ENCODE results near the gene FAM98B. TPM values are rescaled to one million over a fixed set of nuclear protein-coding genes. Genes with fewer than 3 reads are reported as not detected.
A peak's percentile ranks its signal among the peaks of the same experiment; 100 is the strongest.

The FAM98B gene
- total and polyA plus RNA-seq, 2 of the 13 experiments (the other 11 are each of a cell fraction or from before 2014, with no cell fraction given) = 3.7 to 4.7 TPM

- TF ChIP-seq MED1 (CRISPR knock-in tag; IDR thresholded peaks at IDR 0.05) (peak; percentile 80), PHB2 (IDR thresholded peaks at IDR 0.05; ENCODE audit: partially characterized antibody) (no peak), NR2F6 (IDR thresholded peaks at IDR 0.05) (peak; percentile 34; the same call in 1 of the 2 replicates), NR2F6 (CRISPR knock-in tag; IDR thresholded peaks at IDR 0.05) (peak; percentile 49), BHLHE40 (IDR thresholded peaks at IDR 0.05; ENCODE audit: low read length) (0 out of 2 replicates have a peak, but pooled peaks have one; percentile 18), SAFB2 (CRISPR knock-in tag; IDR thresholded peaks at IDR 0.05; ENCODE audit: borderline replicate concordance, low read depth) (peak; percentile 38; the same call in 1 of the 2 replicates), ZNF614 (CRISPR knock-in tag; IDR thresholded peaks at IDR 0.05; ENCODE audit: borderline replicate concordance) (peak; percentile 86), ZNF24 (IDR thresholded peaks at IDR 0.05) (peak; percentile 67; the same call in 1 of the 2 replicates), ZSCAN22 (CRISPR knock-in tag; IDR thresholded peaks at IDR 0.05) (no peak), ZNF549 (CRISPR knock-in tag; IDR thresholded peaks at IDR 0.05) (no peak), ZNF17 (CRISPR knock-in tag; IDR thresholded peaks at IDR 0.05) (no peak), PPARG (CRISPR knock-in tag; conservative IDR thresholded peaks at IDR 0.05) (peak; percentile 64; the same call in 1 of the 2 replicates), REL (CRISPR knock-in tag; conservative IDR thresholded peaks at IDR 0.05) (no peak), CBX5 (CRISPR knock-in tag; IDR thresholded peaks at IDR 0.05; ENCODE audit: borderline replicate concordance) (peak; percentile 94), CBX1 (IDR thresholded peaks at IDR 0.05; ENCODE audit: low read depth) (peak; percentile 94), NR2F1 (CRISPR knock-in tag; IDR thresholded peaks at IDR 0.05) (0 out of 4 replicates have a peak, but pooled peaks of 1 of the 2 experiments have one; percentile 49)
- TF ChIP-seq, protein P1, sequence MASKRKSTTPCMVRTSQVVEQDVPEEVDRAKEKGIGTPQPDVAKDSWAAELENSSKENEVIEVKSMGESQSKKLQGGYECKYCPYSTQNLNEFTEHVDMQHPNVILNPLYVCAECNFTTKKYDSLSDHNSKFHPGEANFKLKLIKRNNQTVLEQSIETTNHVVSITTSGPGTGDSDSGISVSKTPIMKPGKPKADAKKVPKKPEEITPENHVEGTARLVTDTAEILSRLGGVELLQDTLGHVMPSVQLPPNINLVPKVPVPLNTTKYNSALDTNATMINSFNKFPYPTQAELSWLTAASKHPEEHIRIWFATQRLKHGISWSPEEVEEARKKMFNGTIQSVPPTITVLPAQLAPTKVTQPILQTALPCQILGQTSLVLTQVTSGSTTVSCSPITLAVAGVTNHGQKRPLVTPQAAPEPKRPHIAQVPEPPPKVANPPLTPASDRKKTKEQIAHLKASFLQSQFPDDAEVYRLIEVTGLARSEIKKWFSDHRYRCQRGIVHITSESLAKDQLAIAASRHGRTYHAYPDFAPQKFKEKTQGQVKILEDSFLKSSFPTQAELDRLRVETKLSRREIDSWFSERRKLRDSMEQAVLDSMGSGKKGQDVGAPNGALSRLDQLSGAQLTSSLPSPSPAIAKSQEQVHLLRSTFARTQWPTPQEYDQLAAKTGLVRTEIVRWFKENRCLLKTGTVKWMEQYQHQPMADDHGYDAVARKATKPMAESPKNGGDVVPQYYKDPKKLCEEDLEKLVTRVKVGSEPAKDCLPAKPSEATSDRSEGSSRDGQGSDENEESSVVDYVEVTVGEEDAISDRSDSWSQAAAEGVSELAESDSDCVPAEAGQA (IDR thresholded peaks at IDR 0.05; ENCODE audit: low read depth) = 0 out of 2 replicates have a peak, but pooled peaks have one; percentile 27
- TF ChIP-seq, protein P1 (CRISPR knock-in tag; IDR thresholded peaks at IDR 0.05; ENCODE audit: borderline replicate concordance) = peak; percentile 37; the same call in 1 of the 2 replicates
- TF ChIP-seq, protein P2, sequence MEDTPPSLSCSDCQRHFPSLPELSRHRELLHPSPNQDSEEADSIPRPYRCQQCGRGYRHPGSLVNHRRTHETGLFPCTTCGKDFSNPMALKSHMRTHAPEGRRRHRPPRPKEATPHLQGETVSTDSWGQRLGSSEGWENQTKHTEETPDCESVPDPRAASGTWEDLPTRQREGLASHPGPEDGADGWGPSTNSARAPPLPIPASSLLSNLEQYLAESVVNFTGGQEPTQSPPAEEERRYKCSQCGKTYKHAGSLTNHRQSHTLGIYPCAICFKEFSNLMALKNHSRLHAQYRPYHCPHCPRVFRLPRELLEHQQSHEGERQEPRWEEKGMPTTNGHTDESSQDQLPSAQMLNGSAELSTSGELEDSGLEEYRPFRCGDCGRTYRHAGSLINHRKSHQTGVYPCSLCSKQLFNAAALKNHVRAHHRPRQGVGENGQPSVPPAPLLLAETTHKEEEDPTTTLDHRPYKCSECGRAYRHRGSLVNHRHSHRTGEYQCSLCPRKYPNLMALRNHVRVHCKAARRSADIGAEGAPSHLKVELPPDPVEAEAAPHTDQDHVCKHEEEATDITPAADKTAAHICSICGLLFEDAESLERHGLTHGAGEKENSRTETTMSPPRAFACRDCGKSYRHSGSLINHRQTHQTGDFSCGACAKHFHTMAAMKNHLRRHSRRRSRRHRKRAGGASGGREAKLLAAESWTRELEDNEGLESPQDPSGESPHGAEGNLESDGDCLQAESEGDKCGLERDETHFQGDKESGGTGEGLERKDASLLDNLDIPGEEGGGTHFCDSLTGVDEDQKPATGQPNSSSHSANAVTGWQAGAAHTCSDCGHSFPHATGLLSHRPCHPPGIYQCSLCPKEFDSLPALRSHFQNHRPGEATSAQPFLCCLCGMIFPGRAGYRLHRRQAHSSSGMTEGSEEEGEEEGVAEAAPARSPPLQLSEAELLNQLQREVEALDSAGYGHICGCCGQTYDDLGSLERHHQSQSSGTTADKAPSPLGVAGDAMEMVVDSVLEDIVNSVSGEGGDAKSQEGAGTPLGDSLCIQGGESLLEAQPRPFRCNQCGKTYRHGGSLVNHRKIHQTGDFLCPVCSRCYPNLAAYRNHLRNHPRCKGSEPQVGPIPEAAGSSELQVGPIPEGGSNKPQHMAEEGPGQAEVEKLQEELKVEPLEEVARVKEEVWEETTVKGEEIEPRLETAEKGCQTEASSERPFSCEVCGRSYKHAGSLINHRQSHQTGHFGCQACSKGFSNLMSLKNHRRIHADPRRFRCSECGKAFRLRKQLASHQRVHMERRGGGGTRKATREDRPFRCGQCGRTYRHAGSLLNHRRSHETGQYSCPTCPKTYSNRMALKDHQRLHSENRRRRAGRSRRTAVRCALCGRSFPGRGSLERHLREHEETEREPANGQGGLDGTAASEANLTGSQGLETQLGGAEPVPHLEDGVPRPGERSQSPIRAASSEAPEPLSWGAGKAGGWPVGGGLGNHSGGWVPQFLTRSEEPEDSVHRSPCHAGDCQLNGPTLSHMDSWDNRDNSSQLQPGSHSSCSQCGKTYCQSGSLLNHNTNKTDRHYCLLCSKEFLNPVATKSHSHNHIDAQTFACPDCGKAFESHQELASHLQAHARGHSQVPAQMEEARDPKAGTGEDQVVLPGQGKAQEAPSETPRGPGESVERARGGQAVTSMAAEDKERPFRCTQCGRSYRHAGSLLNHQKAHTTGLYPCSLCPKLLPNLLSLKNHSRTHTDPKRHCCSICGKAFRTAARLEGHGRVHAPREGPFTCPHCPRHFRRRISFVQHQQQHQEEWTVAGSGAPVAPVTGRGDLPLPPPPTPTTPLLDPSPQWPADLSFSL (CRISPR knock-in tag; IDR thresholded peaks at IDR 0.05) = peak; percentile 47; the same call in 1 of the 2 replicates
Measured at GRCh38 chr15:38453971-38454695, at the start of gene FAM98B (continued).
